Thyroid gland (tissue), 4 donors: ENCODE measurements around the gene PLCB4. TPM values are rescaled to one million over a fixed set of nuclear protein-coding genes. Genes with fewer than 3 reads are reported as not detected.
"Not testable (repeated sequence)": the region's sequence is repeated elsewhere in the genome, so short reads cannot be mapped to it uniquely, and the experiment has no call there.

Source experiments
- DNase-seq, 2 donors: peaks; one replicate each; pipeline ENCODE4 v3.0.0-alpha.2; 2019
- H3K27ac ChIP-seq, 3 donors: fragments of 200-600 bp; sonication (generic); 1 replicate in 2 of 3; 2 replicates in 1 of 3; pipeline ENCODE4 v1.5.1; 2016 to 2019; ENCODE audit warnings: mild to moderate bottlenecking in 1 of 3, moderate library complexity in 1 of 3
- H3K27me3 ChIP-seq: fragments of 200-600 bp; sonication (generic); one replicate; pipeline ENCODE4 v1.5.1; 2019
- H3K36me3 ChIP-seq, 2 donors: fragments of 200-600 bp; sonication (generic); one replicate each; pipeline ENCODE4 v1.5.1; 2016 to 2019
- H3K4me1 ChIP-seq, 2 donors: fragments of 200-600 bp; sonication (generic); one replicate each; pipeline ENCODE4 v1.5.1; 2017 to 2019
- H3K4me3 ChIP-seq, 3 donors: fragments of 200-600 bp; sonication (generic); replicated peaks in 1 of 3; 1 replicate in 2 of 3; 2 replicates in 1 of 3; pipeline ENCODE4 v1.5.1; 2016; ENCODE audit warnings: mild to moderate bottlenecking in 1 of 3
- H3K9me3 ChIP-seq: fragments of 200-600 bp; sonication (generic); one replicate; pipeline ENCODE4 v1.5.1; 2017
- CTCF ChIP-seq, 6 experiments: fragments of 200-600 bp in 3 of 6; fragments of 450-650 bp in 3 of 6; sonication (generic) in 3 of 6; IDR thresholded peaks; one replicate each; pipeline ENCODE4 v1.5.1; 2016 to 2019; ENCODE audit warnings: antibody characterized with exemption in 6 of 6, mild to moderate bottlenecking in 2 of 6, inconsistent platforms in 1 of 6, moderate library complexity in 1 of 6
- POLR2A ChIP-seq, 2 donors: fragments of 450-650 bp; IDR thresholded peaks; one replicate each; pipeline ENCODE4 v1.6.1; 2017; ENCODE audit warnings: antibody characterized with exemption in 2 of 2, mild to moderate bottlenecking in 2 of 2, moderate library complexity in 1 of 2
- WGBS, 2 donors: methylation state at CpG; one replicate each; pipeline ENCODE4 v1.1.5; 2017; 5-methylcytosine and 5-hydroxymethylcytosine counted together
- intact Hi-C: fragments of 100-400 bp; cut with DNase I; formaldehyde crosslinking; loops from one replicate; pipeline ENCODE4 v1.15.1; 2023
- total RNA-seq, 4 donors: library from RNA; depleted of rRNA; stranded (reverse); fragments of >200 nt; gene quantifications; one replicate each; pipeline ENCODE4 v1.2.3, GENCODE V29; 2016

The PLCB4 gene
- total RNA-seq, 4 donors from 2014 or later: 50.9 to 77.9 (median 67.9) TPM

GRCh38 chr20:9040863-9041524 is 27.9 kb upstream of the PLCB4 start:
- H3K4me1 ChIP-seq: no peaks in the 10 kb centered on the region
- no peaks in the 10 kb centered on the region for H3K27me3 ChIP-seq
- WGBS, 2 donors: 91 to 100% methylated on average over 1 of the region's 1 CpG
- TF ChIP-seq CTCF (IDR thresholded peaks at IDR 0.05) (no peak), POLR2A (IDR thresholded peaks at IDR 0.05) (no peak)
- H3K27ac ChIP-seq: no peak overlapping the region
- no peak overlapping the region for H3K4me3 ChIP-seq
- intact Hi-C loops: no loop called here
- H3K36me3 ChIP-seq: no peaks in the 10 kb centered on the region
- H3K9me3 ChIP-seq: no peaks in the 10 kb centered on the region
- DNase-seq: no peak

GRCh38 chr20:9043364-9043763 is 25.5 kb upstream of the PLCB4 start:
- intact Hi-C loops: no loop called here
- WGBS, 2 donors: 91 to 92% methylated on average over 5 of the region's 5 CpGs
- TF ChIP-seq POLR2A (IDR thresholded peaks at IDR 0.05): no peak
- Histone ChIP-seq H3K9me3 (no peaks in the 10 kb centered on the region), H3K27ac (no peak overlapping the region), H3K36me3 (no peaks in the 10 kb centered on the region), H3K27me3 (no peaks in the 10 kb centered on the region), H3K4me3 (no peak overlapping the region), H3K4me1 (no peaks in the 10 kb centered on the region)
- no peak for DNase-seq

- H3K27ac ChIP-seq, H3K27me3 ChIP-seq, DNase-seq, H3K4me3 ChIP-seq, H3K4me1 ChIP-seq, H3K9me3 ChIP-seq, H3K36me3 ChIP-seq, intact Hi-C loops: not testable (repeated sequence)
- 83 to 89% methylated on average over 1 of the region's 1 CpG for WGBS, 2 donors
Observed at GRCh38 chr20:9047928-9048327, 21.0 kb upstream of the PLCB4 start.

- no peaks in the 10 kb centered on the region for H3K36me3 ChIP-seq
- no peaks in the 10 kb centered on the region for H3K9me3 ChIP-seq
- TF ChIP-seq CTCF (IDR thresholded peaks at IDR 0.05) (no peak), POLR2A (IDR thresholded peaks at IDR 0.05) (no peak)
- intact Hi-C loops: no loop called here
- no peaks in the 10 kb centered on the region for H3K4me1 ChIP-seq
- no peak overlapping the region for H3K4me3 ChIP-seq
- no peaks in the 10 kb centered on the region for H3K27me3 ChIP-seq
- 92 to 95% methylated on average over 2 of the region's 2 CpGs for WGBS, 2 donors
- H3K27ac ChIP-seq: no peak overlapping the region
- DNase-seq: no peak
Observed at GRCh38 chr20:9051508-9051907, 17.4 kb upstream of the PLCB4 start.

- no peaks in the 10 kb centered on the region for H3K9me3 ChIP-seq
- no peaks in the 10 kb centered on the region for H3K4me1 ChIP-seq
- intact Hi-C loops: no loop called here
- H3K36me3 ChIP-seq: no peaks in the 10 kb centered on the region
- WGBS, 2 donors: 42 to 53% methylated on average over 3 of the region's 3 CpGs
- H3K4me3 ChIP-seq: no peak overlapping the region
- no peak for TF ChIP-seq POLR2A (IDR thresholded peaks at IDR 0.05)
- no peaks in the 10 kb centered on the region for H3K27me3 ChIP-seq
- H3K27ac ChIP-seq: no peak overlapping the region
- peak in 1 of 2 donors; percentile 6 for DNase-seq
Observed at GRCh38 chr20:9052136-9052535, 16.8 kb upstream of the PLCB4 start.

- TF ChIP-seq POLR2A (IDR thresholded peaks at IDR 0.05) (no peak), CTCF (IDR thresholded peaks at IDR 0.05) (no peak)
- Histone ChIP-seq H3K9me3 (no peaks in the 10 kb centered on the region), H3K27ac (no peak overlapping the region), H3K4me1 (no peaks in the 10 kb centered on the region), H3K36me3 (no peaks in the 10 kb centered on the region), H3K27me3 (no peaks in the 10 kb centered on the region), H3K4me3 (no peak overlapping the region)
- DNase-seq: no peak
- WGBS, 2 donors: 69 to 74% methylated on average over 3 of the region's 3 CpGs
- intact Hi-C loops: no loop called here
Observed at GRCh38 chr20:9053108-9053507, 15.8 kb upstream of the PLCB4 start.
